NAMALWA (cell line): ENCODE results near the gene ADAMTS19.
A peak's percentile ranks its signal among the peaks of the same experiment; 100 is the strongest.

ENCODE experiments used
- DNase-seq: peaks from one replicate; pipeline ENCODE4 v3.0.0-alpha.2; 2015; ENCODE audit warnings: low spot score

The ADAMTS19 gene

DNA sequence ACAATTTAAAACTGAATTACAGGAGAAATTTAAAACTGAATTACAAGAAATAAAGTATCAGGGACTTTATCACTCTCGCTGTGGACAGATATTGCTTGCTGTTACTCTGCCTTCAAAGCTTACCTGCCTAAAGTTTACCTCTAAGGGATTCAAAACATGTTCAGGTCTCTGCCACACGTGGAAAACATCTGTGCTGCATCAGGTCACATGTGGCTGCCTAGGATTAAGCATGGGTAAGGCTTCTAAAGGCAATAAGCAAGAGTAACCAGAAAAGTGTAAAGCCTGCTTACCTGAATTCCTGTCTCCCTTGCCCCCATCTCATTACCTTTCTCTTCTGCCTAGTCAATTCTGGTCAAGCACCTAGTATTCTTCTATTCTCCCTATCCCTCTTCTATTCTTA lies 306.7 kb downstream of the ADAMTS19 start:
- DNase-seq, result no peak

DNA sequence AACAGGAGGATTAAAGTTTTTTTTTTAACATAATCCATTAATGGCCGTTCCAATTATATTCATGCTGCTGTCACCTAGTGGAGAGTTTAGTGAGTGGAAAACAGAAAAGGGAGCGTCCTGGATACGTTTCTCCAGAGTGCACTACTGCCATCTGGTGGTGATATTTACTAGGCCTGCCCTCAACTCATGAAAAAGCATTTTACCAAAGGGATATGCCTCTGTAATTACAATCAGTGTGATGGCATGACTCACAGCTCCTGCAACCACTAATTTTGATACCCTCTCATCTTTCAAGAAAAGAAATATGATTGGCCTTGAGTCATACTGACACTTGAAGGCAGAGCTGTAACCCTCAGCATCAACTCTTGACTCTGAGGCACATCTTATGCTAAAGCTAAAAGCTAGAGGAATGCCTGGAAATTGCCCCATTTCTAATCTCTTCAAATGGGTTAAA lies 307.9 kb downstream of the ADAMTS19 start:
- DNase-seq, result peak; percentile 91

DNA sequence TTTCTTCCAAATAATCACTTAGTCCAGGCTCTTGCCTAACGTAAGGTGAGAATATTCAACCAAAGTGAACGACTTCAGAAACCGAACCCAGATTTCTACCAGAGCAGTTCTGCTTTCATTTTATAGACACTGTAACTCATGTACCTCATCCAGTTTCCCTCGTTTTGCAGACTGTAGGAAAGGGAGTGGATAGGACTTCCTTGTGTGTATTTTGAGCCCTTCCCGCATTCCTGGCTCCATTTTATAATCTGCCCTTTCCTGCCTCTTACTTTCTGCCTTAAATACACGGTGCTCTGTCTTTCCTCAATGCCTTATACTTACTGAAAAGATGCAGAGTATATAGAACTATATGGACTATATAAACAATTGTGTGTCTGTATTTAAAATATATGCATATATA lies 308.6 kb downstream of the ADAMTS19 start:
- no peak for DNase-seq

DNA sequence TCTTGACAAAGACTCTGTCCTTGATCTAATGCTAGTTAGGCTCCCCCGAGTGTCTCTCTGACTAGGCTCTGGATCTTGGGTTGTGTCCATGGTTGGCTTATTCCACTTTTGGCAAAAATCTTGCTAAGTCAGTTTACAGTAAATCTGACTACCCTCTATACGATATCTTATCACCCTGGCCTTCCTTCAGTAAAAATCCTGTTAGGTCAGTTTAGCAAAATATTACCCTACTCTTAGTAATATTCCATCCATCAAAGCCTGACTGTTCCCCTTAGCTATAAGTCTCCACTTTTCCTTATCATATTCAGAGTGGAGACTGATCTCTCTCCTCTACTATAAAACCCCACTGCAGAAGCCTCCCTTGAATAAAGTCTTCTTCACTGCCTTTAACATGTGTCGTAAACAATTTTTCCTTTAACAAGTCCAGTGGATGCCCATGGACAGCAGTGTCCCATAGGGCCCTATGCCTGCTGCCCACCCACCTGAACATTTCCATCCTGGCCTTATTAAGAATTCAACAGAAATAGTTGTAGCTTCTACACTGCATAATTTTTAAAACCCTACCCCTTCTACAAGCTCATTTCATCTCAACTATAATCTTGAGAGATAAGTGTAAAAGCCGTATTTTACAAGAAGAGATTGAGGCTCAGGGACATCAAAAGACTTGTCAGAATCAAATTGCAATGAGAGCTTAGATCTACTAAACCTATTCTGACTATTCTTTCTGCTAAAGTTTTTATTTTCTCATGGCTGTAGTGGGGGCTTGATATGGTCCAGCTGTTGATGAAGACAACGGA lies 310.1 kb downstream of the ADAMTS19 start:
- DNase-seq, result no peak

DNA sequence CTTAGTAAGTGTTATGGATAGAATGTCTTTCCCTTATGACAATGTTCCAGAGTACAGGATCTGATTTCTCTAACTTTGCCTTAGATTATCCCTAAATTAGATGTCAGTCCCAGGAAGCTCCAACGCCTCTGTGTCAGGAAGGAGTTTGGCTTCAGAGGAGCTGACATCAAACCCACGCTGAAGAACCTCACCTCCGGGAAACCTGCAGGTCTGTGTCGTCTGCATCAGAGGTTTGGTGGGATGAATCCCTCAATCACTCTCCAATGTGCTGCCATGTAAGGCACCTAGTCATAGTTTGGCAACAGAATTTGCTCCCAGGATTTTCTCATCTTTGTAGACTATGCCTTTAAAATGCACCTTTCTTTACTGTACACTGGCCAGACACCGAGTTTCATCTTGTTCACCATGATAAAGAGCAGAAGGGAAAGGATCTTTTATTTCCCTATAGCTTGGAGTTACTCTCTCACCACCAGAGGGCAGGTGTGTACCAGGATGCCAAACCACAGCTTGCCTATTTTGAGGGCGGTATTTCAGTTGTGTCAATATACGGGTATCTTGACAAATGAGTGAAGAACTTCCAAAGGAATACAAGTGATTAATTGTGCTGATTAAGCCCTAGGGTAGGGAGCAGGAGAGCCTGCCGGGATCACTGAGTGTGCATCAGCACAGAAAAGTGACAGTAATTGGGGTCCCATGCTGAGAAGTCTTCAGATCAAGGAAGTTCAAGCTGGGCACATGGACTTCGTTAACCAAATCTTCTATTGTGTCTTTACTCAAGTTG lies 311.1 kb downstream of the ADAMTS19 start:
- DNase-seq, result peak; percentile 78

DNA sequence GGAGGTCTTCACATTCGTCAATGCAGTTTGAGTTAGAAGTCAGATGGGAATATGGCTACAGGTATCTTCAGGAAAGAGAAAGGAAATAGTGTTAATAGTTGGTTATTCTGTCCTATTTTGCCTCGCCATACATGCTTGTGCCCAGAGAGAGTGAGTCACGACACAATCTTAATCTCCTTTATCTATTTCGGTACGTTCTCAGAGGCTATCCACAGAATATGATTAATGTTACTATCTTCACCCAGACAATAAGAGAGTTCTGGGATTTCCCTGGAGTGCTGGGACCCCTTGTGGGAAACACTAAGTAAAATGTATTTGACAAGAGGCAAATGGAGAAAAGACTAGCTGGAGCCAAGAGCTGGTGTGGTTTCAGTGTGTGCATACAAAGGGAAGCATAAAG lies 313.3 kb downstream of the ADAMTS19 start:
- DNase-seq, result no peak

DNA sequence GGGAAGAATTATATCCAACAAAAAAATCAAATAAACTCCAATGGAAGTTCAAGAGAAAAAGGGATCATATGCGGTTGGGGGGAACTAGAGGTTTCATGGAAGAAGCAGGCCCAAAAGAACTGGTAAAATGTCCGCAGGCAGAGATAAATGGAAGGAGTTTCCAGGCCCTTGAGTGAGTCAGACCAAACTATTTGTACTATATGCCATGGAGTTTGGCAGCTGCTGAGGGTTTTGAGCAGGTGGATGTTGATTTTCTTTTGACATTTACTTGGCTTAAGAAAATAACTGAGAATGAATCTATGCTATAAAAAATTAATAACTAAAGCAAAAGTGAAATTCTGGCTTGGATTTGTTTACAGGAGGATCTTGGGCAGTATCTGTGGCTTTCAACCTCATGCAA lies 321.5 kb downstream of the ADAMTS19 start:
- DNase-seq, result no peak
